HG03045 (cell line): Measurements from ENCODE around the gene KLLN.
"Not testable (repeated sequence)": the region's sequence is repeated elsewhere in the genome, so short reads cannot be mapped to it uniquely, and the experiment has no call there.

Experiments
- ATAC-seq: cut with Tn5 transposase; IDR thresholded peaks from one replicate; pipeline ENCODE4 v1.9.1; 2021; ENCODE audit warnings: mild to moderate bottlenecking, moderate library complexity; ENCODE audit not compliant: unreplicated experiment

The KLLN gene

DNA sequence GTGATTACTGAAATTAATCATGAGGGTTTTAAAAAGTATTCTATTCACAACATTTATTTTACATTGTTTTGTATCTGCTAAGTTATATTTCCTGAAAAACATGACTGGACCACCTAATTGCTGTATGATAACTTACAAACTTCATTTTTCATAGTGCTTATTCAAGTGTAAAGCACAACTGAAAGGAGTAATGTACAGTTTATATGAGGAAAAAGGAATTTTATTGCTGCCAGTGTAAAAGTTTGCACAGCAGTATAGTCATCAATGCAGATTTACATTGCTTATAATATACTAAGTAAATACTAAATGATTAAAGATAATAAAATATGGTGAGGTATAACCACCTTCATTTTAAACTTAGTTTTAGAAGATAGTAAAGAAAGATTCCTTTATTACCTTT lies 4.1 kb upstream of the KLLN start:
- ATAC-seq: no peak

GRCh38 chr10:87866412-87866974 lies 3.2 kb upstream of the KLLN start:
- ATAC-seq: no peak

GRCh38 chr10:87865241-87865881 lies 2.0 kb upstream of the KLLN start:
- no peak for ATAC-seq

DNA sequence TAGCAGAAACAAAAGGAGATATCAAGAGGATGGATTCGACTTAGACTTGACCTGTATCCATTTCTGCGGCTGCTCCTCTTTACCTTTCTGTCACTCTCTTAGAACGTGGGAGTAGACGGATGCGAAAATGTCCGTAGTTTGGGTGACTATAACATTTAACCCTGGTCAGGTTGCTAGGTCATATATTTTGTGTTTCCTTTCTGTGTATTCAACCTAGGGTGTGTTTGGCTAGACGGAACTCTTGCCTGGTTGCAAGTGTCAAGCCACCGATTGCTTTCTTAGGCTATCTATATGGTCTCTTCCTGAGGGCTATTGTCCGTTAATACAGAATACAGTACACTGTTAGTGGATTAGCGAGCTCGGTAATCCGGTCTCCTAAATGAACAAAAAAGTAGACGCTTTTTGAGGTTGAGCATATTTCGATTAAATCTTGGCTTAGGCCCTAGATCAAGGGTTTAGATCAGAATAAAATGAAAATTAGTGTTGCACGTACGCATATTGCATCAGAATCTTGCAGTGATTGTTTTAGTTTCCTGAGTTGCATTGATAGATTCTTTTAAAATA lies 1.2 kb upstream of the KLLN start:
- no peak for ATAC-seq

DNA sequence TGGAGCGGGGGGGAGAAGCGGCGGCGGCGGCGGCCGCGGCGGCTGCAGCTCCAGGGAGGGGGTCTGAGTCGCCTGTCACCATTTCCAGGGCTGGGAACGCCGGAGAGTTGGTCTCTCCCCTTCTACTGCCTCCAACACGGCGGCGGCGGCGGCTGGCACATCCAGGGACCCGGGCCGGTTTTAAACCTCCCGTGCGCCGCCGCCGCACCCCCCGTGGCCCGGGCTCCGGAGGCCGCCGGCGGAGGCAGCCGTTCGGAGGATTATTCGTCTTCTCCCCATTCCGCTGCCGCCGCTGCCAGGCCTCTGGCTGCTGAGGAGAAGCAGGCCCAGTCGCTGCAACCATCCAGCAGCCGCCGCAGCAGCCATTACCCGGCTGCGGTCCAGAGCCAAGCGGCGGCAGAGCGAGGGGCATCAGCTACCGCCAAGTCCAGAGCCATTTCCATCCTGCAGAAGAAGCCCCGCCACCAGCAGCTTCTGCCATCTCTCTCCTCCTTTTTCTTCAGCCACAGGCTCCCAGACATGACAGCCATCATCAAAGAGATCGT lies 690 bp upstream of the KLLN start:
- not testable (repeated sequence) for ATAC-seq

DNA sequence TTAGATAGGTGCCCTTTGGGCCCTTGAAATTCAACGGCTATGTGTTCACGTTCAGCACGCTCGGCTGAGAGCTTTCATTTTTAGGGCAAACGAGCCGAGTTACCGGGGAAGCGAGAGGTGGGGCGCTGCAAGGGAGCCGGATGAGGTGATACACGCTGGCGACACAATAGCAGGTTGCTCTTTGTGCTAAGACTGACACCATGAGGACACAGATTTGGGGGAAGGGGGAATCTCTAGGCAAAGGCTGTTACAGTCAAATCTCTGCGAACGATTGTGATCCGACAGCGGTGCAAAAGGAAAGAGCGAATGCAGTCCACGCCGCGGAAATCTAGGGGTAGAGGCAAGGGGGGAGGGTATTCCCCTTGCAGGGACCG lies 667 bp downstream of the KLLN start:
- peak; percentile 9 for ATAC-seq

GRCh38 chr10:87861953-87862678 lies 1.2 kb downstream of the KLLN start:
- ATAC-seq: peak; percentile 63

- peak; percentile 12 for ATAC-seq
Observed at GRCh38 chr10:87861566-87861952, 1.8 kb downstream of the KLLN start.

GRCh38 chr10:87860816-87861403 lies 2.4 kb downstream of the KLLN start:
- no peak for ATAC-seq

DNA sequence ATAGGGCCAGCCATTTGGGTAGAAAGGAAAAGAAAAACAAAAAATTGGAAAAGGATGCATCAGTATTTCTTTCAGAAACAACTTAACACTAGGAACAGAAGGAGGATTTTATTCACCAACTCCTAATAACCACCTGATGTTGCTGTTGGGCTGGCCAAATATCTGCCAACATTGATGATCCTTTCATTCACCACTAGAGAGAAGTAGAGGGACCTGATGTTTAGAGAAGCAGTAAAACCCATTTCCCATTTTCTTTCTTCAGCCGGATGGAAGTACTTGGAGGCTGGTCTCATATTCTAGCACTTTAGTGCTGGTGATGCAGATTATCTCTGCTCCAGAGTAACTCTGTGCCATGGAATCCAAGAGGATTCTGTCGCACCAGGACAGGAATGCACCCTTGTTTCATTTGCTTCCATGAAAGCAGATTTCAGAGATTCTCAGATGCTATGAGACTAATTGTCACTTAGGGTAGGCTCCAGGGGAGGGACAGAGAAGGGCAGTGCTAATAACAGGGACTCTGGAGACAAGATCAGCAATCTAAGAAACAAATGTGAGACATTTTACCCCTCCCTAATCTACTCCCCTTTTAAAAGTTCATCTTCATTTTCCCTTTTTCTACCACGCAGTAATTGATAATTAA lies 3.1 kb downstream of the KLLN start:
- no peak for ATAC-seq

DNA sequence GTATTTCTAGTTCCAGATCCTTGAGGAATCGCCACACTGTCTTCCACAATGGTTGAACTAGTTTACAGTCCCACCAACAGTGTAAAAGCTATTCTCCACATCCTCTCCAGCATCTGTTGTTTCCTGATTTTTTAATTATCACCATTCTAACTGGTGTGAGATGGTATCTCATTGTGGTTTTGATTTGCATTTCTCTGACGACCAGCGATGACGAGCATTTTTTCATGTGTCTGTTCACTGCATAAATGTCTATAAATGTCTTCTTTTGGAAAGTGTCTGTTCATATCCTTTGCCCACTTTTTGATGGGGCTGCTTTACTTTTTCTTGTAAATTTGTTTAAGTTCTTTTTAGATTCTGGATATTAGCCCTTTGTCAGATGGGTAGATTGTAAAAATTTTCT lies 7.7 kb downstream of the KLLN start:
- ATAC-seq: not testable (repeated sequence)

- not testable (repeated sequence) for ATAC-seq
Observed at GRCh38 chr10:87855247-87855646, 8.1 kb downstream of the KLLN start.

DNA sequence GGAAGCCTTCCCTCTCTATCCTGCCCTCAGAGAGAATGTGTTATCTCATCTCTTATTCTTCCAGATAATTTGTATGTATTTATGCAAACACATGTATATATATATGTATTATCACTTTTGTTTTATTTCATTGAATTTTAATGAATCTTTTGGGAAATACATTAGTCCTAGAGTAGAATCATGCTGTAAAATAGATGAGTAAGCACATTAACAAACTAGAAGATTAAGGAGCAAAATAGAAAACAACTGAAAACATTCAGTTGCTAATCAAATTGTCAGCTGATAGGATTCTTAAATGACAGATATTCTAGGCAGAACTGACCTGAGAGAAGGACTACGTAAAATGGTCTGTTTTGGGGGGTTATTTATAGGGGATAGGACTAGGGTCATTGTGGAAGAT lies 11.2 kb downstream of the KLLN start:
- ATAC-seq: no peak

DNA sequence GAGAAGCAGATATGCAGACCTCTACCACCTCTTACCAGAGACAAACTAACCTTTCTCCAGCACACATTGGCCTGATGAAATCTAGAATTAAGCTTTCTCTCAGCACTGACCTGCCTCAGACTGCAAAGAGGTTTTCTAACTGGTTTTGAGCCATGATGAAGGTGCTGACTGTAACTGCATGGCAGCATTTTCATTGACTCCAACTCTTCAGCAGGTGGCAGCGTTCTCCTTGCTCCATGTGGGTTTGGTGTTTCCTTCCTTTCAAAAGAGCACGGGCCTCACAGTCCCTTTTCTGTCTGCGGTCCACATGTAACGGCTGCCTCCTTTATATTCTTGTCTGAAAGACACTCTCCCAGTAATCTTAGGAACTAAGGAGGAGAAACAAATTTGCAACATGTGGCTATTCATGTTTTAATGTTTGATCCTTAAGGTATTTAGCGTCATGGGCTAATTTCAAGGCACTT lies 12.6 kb downstream of the KLLN start:
- ATAC-seq: peak; percentile 53

- no peak for ATAC-seq
Observed at GRCh38 chr10:87849001-87849400, 14.3 kb downstream of the KLLN start.

DNA sequence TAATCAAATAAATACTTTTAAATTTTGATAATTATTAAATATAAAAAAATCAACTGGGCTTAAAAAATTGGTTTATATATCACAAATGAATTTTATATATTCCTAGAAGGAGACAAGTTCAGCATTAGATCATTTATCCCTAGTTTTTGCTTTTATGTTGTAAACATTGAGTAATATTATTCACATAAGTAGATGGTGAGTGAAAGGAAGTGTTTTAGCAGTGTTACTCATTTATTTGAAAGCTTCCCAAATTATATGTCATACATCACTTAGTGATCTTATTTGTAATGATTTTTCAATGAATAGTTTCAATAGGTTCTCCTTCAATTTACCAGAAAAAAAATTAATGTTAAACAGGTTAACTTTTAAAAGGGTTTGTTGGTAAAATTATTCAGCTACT lies 15.8 kb downstream of the KLLN start:
- ATAC-seq: no peak

DNA sequence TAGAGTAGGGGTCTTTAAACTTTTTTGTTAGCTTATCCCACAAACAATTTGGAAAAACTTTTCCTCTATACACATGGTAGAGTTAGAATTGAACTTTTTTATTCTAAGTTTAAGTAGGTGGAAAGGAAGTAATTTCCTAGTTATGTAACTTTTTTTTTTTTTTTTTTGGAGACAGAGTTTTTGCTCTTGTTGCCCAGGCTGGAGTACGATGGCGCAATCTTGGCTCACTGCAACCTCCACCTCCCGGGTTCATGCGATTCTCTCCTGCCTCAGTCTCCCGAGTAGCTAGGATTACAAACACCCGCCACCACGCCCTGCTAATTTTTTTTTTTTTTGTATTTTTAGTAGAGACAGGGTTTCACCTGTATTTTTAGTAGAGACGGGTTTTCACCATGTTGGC lies 16.6 kb downstream of the KLLN start:
- not testable (repeated sequence) for ATAC-seq

DNA sequence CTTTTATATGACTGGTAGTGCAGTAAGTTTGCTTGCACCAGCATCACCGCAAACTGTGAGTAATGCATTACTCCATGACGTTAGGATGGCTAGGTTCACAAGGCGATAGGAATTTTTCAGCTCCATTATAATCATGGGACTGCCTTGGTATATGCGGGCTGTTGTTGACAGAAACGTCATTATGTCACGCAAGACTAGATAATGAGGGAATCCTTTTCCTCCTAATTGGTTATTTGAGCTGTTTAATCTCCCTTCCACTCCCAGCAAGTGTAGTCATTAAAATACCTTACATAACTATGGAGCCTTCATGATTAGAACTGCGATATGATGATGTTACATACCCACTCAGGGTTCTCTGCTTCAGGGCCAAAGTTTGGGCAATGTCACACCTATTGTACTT lies 17.3 kb downstream of the KLLN start:
- ATAC-seq: no peak

- ATAC-seq: no peak
Observed at GRCh38 chr10:87845624-87845998, 17.7 kb downstream of the KLLN start.

- no peak for ATAC-seq
Observed at GRCh38 chr10:87844837-87845623, 18.3 kb downstream of the KLLN start.
